Colon (tissue), 2 donors: Measurements from ENCODE around the gene MCCC1.

Experiments used
- FAIRE-seq: peaks from 2 replicates; lab custom pipeline; 2012; peaks lifted over from hg19 to GRCh38; lab: Jason Lieb, UNC
- donor health status: control.
- donor health status: control.

MCCC1 gene

DNA sequence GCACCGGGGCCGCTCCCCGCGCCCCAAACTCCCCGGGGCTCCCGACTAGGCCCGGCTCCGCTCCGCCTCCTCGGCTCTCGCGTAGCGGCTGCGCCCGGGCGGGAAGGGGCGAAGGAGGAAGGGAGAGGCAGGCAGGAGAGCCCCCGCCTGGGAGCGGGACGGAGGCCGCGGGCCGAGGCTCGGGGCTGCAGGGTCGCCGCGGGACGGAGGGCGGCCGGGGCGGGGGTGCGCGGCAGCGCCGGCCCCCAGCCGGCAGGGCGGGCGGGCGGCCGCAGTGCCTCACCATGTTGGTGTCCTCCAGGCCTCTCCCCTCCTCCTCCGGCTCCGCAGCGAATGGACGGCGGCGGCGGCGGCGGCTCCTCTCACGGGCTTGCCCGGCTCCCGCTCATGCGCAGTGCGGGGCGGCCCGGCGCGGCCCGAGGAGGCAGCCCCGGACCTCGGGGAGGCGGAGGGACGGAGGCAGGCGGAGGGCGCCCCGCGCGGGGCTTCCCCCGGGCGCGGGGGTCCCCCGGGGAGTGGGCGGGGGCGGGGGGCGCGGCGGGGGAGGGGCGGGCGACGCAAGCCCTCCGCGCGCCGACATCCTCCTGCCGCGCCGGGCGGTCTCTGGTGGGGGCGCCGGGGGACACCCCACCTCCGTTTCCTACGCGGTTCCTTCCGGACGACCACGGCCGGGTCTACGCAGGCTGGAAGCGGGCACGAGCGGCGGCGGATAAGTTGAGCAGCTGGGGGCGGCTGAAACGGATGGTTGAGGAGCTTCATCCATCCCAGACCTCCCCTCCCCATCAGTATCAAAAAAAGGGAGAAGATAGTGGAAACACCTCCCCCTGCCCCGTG is 118.9 kb downstream of the MCCC1 start, which contains the start of gene DCUN1D1:
Gene DCUN1D1 (minus strand): TSS at position 335 of the 834 bp plus-strand sequence. CDS start 49 bp downstream, at position 286.
- FAIRE-seq, result no peak

DNA sequence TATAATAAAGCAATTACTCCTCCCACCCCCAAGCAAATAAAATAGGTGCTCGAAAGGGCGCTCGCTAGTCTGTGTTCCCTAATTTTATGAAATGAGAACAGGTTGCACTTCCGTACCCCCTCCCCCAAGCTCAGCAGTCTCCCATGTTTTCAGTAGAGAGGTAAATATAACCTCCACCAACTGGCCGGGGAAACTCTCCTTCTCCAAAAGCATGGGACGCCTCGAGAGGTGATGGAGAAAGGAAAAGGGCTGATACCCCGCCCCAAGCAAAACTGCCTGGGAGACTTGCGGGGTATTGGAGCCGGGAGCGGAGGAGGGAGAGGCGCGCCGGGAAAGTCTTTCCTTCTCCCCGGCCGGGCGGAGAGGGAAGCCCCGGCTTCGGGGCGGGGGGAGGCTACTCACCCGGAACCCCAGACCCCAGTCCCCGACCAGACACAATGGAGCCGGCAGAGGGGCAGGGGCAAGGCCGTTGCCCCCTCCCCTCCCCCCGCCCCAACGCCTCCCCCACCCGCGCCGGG is 119.6 kb downstream of the MCCC1 start:
- no peak for FAIRE-seq

DNA sequence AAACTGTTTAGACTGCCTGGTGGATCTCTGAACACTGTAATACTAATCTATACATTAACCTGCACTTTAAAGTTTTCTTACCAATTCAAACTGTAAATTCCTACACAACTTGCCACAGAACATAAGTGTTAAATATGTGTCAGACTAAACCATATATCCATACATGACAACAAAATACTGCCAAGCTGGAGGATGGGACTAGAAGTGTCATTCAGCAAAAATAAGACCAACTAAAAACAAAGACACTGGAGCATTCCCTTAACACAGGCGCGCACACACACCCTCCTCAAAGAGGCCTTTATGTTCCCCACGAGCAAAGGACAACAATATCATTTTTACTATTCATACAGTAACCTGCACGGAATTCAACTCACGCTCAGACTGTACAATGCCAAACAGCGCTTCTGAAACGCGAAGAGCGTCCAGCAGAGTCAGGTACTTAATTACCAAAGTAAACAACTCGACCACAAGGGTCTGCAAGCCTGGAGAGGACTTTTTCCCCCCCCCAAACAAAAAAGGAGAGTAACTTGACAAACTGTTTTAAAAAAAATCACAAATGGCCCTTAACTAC is 120.1 kb downstream of the MCCC1 start:
- no peak for FAIRE-seq

DNA sequence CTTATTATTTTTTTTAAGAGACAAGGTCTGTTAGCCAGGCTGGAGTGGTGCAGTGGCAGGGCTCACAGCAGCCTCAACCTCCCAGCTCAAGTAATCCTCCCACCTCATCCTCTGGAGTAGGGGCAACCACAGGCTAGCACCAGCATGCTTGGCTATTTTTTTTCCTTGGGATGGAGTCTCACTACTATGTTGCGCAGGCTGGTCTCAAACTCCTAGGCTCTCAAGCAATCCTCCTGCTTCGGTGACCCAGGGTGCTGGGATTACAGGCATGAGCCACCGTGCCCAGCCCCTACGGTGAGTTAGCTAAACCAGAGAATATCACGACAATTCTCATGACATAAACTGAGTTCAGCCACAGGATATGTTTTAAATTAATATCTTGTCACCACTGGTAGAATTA is 120.9 kb downstream of the MCCC1 start:
- no peak for FAIRE-seq

DNA sequence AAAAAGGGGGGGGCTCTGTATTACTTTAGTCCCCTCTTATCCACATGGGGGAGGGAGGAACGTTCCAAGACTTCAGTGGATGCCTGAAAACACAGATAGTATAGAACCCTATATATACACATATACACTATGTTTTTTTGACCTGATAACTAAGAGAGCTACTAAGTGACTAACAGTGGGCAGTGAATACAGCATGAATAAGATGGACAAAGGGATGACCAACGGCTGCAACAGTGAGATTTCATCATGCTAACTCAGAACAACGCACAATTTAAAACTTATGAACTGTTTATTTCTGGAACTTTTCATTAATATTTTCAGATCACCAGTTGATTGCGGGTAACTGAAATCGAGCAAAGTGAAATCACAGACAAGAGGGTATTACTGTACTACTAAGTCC is 126.2 kb downstream of the MCCC1 start:
- no peak for FAIRE-seq

DNA sequence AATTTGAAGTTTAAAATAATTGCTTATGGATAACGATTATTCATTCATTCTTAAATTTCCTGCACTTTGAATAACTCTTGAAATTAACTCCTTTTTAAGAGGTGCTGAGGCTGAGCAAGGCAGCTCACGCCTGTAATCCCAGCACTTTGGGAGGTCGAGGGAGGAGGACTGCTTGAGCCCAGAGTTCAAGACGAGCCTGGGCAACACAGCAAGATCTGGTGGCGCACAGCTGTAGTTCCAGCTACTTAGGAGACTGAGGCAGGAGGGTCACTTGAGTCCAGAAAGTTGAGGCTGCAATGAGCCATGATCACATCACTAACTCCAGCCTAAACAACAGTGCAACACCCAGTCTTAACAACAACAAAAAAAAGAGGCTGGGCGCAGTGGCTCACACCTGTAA is 126.9 kb downstream of the MCCC1 start:
- FAIRE-seq, result no peak

DNA sequence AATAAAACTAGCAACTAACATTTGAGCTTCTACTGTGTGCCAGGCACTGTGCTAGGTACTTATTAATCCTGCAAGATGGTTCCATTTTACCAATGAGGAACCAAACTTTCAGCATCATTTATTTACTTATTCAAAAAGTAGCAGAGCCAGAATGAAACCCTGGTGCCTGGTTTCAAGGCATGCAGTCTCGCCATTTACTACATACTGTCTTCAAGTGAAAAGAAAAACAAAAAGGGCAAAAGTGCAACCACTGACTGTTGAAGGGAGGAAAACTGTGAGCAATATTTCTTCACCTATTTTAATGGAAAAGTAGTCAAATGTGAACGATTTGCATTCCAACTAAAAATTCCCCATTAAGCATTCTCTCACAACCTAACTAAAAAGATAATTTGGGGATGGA is 127.7 kb downstream of the MCCC1 start:
- no peak for FAIRE-seq

DNA sequence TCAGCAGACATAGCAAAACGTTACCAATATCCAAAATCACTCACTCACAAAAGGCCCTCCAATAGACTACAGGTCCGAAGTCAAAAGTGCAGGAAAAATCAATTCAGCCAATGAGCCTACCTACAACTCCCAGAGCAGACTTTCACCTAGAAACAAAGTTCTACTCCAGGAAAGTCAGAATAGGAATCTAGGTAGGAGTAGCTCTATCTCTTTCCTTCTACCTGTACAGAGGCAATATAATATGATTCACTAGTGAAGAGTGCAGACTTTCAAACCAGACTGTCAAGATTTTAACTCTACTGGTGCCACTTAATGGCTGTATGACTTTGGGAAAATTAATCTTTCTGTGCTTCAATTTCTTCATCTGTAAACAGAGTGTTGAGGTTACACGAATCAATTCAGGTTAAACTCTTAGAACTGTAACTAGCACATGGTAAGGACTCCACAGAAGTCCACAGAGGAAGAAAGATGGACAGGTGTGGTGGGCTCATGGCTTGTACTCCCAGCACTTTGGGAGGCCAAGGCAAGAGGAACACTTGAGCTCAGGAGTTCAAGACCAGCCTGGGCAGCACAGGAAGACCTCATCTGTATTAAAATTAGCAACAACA is 128.4 kb downstream of the MCCC1 start:
- FAIRE-seq, result no peak

DNA sequence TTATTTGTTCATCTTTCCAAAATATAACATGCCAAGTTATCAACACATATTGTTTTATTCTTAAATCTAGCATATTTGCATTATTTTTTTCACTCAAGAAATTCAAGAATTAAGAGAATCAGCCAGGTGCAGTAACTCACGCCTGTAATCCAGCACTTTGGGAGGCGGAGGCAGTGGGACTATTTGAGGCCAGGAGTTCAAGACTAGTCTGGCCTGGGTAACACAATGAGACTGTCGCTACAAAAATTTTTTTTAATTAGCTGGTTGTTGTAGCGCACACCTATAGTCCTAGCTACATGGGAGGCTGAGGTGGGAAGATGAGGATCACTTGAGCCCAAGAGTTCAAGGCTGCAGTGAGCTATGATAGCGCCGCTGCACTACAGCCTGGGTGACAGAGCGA is 129.4 kb downstream of the MCCC1 start:
- FAIRE-seq, result no peak

DNA sequence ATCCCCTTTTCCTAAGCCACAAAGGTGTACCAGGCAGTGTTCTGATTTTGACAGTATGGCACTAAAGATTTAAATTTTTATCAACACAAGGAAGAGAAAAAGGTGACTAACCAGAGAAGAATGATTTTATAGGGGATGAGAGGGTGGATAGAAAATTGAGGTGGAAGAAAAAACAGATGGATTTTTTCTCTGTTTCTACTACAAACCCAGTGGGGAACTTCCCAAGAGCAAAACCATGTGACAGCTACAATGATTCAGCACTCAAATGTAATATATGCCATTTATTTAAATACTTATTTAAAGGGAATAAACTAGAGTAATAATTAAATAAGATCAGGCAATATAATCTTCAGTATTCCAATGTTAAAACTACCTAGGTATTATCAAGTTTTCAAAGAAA is 130.0 kb downstream of the MCCC1 start:
- FAIRE-seq, result no peak

DNA sequence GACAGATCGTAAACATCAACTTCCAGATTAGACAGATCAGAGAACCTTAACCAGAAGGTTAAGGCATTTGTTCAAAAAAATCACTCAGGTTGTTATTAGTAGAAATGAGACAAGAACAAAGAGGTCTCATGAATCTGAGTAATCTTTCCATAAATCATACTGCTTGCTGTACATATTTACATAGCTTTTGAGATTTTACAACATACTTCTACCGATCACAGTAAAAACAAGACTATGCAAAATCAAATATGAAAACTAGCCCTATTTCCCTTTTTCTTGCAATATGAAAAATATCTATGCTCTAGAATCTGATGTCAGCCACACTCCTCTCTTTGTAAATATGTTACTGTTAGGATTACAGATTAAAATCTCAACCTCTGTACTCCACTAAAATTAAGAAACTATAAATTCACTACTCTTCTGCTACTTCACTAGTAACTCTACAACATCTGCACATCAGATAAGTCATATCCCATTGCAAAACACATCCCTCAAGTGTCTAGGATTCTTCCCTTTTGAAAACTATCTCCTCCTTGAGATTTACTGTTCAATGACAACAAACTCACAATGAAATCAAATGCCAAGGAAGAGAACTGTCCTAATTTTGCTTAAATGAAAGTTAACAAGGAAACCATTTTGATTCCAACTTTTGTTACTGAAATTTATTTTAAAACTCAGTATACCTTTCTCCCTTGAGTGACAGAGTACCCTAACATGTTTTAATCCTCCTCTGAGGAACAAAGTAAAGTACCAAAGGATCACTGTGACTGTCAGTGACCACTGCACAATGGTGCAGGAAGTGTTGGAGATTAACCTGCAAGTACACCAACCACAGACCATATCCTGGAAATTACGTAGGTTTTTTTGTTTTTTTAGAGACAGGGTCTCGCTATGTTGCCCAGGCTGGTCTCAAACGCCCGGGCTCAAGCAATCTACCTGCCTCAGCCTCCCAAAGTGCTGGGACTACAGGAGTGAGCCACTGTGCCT is 131.8 kb downstream of the MCCC1 start:
- FAIRE-seq, result no peak

DNA sequence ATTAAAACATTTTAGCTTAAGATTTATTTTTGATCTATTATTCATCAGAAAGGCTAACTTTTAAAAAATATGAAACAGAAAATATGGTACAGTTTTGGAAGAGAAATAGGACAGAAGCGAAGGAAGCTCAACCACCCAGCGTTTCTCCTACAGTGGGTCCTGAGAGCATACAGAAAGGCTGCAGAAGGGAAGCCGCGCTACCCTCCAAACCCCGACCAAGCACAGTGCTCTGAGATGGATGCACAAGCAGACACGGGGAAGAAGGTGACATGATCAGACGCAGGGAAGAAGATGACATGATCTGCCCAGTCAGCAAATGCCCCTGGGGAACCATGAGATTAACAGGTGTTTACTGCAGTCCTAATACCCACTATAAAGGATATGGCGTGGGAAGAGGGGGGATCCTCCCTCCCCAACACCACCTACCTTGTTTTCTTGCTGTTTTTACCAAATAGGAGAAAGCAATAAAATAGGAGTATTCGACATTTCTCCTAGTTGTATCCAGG is 133.4 kb downstream of the MCCC1 start:
- no peak for FAIRE-seq
